ENCODE data around the gene ELOVL7.
"Not testable (repeated sequence)": the region's sequence is repeated elsewhere in the genome, so short reads cannot be mapped to it uniquely, and the experiment has no call there.

The ELOVL7 gene

GRCh38 chr5:60830581-60831127, 13.4 kb downstream of the ELOVL7 start:
- DNase-seq (ENCODE audit: low read depth in 2 of 2), result no peak

DNA sequence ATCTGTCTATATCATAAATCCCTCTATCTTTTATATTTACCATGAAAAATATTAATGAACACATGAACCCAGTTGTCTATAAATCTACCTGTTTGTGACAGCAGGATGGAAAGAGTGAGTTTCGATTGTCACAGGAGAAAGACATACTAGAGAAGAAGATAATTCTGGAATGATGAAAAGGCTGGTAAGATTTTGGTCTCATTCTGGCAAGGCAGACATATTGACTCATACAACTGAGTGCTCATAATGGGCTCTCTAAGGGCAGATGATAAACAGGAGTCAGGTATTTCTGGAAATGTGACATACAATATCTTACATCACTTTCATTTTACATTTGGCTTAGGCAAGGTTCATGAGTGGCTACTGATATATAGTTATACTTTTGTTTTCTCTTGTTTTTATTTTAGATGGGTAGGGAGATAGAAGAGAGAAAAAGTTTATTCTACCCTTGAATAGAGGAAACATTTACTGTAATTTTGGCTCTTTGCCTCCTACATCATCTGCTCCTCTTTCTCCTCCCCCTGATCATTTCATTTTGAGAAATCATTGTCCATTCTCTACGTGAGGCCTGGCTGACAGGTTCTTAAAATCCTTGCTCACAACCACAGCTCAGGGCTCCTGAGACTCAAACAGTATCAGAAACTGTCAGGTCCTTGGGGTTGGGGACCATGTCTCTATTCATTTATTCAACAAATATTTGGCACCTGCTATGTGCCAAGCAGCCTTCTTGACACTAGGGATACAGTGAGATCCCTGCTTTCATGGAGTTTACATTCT, 14.4 kb downstream of the ELOVL7 start:
- no peak for DNase-seq (ENCODE audit: low read depth in 2 of 2)

DNA sequence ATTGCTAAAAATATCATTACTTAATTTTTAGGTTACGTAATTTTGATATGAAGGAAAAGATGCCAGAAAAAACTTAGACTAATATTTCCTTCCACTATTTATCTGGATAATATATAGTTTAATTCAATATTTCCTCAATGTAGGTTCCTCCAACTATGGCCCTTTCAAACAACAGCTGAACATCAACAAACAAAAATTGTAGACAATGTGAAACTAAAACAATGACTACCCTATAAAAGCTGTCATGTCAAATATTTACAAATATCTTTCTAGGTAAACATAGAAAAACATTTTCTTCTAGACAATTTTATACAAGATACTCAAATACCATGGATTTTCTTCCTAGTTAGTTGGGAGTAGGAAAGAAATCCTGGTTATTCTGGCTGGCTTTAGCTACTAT, 16.9 kb downstream of the ELOVL7 start:
- DNase-seq (ENCODE audit: low read depth in 2 of 2), result no peak

DNA sequence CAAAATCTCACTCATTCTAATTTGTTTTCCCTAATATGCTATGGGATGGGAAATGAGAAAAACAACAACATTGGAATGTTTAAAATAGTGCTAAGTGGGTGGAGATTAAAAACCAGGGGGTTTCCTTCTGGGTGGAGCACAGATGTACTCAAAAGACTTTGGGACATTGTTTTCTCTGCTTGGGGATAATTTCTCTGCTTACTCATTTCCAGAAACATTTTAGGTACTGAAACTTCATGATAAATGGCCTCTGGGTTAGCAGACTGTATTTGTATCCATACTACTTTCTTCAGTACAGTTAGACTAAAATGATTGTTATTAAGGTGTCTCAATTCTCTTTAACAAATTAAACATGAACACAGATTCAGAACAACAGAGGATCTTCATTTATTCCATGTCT, 17.4 kb downstream of the ELOVL7 start:
- DNase-seq (ENCODE audit: low read depth in 2 of 2), result no peak

GRCh38 chr5:60823574-60823973, 20.5 kb downstream of the ELOVL7 start:
- DNase-seq (ENCODE audit: low read depth in 2 of 2), result no peak

DNA sequence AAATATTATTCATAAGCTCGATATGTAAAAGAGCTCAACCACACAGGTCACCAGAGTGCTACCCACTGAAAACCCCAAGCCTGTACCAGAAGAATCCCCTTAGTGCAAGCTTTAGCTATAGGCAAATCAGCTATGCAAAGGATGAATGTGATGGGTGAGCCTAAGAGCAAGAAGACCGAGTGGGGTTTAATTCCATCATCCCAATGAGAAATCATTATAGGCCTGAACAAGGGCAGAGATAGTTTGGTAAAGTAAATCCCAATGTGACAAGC, 21.8 kb downstream of the ELOVL7 start:
- DNase-seq (ENCODE audit: low read depth in 2 of 2), result no peak

GRCh38 chr5:60821488-60822284, 22.4 kb downstream of the ELOVL7 start:
- DNase-seq (ENCODE audit: low read depth in 2 of 2), result no peak

- DNase-seq (ENCODE audit: low read depth in 2 of 2), result no peak
These were observed 23.2 kb downstream of the ELOVL7 start for GRCh38 chr5:60820593-60821487.

DNA sequence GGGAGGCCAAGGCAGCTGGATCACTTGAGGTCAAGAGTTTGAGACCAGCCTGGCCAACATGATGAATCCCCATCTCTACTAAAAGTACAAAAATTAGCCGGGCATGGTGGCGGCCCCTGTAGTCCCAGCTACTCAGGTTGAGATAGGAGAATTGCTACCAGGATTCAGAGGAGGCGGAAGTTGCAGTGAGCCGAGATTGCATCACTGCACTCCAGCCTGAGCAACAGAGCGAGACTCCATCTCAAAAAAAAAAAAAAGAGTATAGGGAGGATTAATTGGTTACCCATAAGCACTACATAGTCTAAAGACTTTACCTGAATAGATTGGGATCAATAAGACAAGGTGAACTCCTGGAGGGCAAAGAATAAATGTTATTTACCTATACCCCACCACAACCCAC, 27.9 kb downstream of the ELOVL7 start:
- not testable (repeated sequence) for DNase-seq (ENCODE audit: low read depth in 2 of 2)

DNA sequence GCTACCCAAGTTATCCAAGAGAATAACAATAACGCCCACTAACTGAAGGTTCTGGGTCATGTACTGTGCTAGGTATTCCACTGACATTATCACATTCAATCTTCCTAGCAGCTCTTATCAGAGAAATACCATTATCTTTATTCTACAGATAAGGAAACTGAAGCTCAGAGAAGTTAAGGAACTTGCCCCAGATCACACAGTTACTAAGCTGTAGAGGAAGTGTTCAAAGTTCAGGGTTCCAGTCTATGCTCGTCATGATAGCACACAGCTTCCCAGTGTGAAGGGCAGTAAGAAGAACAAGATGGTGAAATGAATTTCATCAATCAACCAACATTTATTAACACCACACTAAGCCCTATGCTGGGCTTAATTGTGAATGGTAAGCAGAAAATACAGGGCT, 29.6 kb downstream of the ELOVL7 start:
- DNase-seq (ENCODE audit: low read depth in 2 of 2), result no peak

- DNase-seq (ENCODE audit: low read depth in 2 of 2), result no peak
These were observed 31.6 kb downstream of the ELOVL7 start for GRCh38 chr5:60812426-60812825.

- no peak for DNase-seq (ENCODE audit: low read depth in 2 of 2)
These were observed 33.0 kb downstream of the ELOVL7 start for GRCh38 chr5:60811105-60811504.

DNA sequence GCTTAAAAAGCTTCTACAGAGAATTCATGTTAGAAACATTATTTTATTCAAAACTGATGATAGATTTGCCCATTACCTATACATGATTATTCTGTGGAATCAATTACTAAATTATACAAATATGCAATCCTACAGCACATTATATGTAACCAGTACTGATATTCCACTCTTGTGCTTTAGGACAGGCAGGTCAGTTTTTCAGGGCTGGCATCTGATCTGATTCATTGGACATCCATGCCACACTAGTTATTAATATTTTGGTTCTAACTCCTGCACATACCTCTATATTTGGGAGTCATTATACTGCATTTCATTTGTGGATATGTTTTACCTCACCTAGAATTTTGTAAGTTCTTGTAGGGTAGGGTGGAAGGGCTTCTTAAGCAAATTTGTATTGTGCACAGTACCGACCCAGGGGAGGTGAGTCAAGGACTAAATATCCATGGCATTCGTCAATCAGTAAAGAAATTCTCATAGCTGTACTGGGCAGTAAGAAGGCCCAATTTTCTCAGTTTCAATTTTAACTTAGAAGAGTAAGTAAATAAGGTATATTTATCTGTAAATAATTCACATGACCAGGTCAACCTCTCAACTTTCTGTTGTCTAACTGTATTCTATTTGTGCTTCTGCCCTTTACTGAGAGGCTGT, 33.5 kb downstream of the ELOVL7 start:
- no peak for DNase-seq (ENCODE audit: low read depth in 2 of 2)

GRCh38 chr5:60809891-60810425, 34.1 kb downstream of the ELOVL7 start:
- DNase-seq (ENCODE audit: low read depth in 2 of 2), result no peak

DNA sequence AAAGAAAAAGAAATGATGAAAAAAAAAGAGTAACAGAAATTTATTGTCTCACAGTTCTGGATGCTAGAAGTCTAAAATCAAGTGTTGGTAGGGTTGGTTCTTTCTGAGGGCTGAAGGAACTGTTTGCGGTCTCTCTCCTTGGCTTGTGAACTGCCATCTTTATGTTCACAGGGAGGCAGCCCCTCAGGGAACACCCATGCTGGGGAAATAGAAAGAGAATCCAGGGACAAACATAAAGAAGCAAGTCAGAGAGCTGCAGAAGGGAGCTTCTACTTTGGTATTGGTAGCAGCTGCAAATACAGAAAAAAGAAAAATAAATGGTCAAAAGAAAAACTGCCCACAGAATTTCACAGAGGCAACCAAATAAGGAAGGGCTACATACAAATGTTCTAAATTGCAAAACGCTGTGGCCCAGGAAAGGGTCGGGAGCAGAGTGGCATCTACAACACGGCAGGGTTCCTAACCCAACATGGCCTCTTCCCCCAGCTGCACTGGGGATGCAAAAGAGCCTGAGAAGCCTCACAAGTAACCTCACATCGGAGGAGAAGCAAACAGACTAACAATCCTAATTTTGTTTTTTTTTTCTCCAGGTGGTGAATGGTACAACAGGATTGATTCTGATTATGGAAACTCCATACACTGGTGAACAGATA, 37.4 kb downstream of the ELOVL7 start:
- DNase-seq (ENCODE audit: low read depth in 2 of 2), result no peak

GRCh38 chr5:60805463-60805862, 38.6 kb downstream of the ELOVL7 start:
- no peak for DNase-seq (ENCODE audit: low read depth in 2 of 2)

DNA sequence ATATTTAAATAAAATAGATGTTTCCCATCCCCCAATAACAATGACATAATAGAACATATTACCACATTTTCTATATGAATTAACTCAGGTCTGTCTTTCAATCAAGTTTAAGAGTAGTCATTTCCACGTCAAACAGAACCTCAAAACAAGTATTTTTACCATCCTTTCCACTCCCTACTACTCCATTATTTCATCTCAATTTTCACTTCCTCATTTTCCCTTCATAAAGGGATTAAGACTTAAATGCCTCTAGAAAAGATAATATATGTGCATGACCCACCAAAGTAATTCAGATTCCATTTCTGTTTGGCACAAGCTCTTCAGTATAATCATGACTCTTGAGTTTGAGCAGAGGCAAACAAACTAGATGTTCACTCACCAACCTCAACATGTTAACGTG, 40.4 kb downstream of the ELOVL7 start:
- no peak for DNase-seq (ENCODE audit: low read depth in 2 of 2)

GRCh38 chr5:60802986-60803385, 41.1 kb downstream of the ELOVL7 start:
- DNase-seq (ENCODE audit: low read depth in 2 of 2), result no peak

- no peak for DNase-seq (ENCODE audit: low read depth in 2 of 2)
These were observed 41.8 kb downstream of the ELOVL7 start for GRCh38 chr5:60802226-60802625.

DNA sequence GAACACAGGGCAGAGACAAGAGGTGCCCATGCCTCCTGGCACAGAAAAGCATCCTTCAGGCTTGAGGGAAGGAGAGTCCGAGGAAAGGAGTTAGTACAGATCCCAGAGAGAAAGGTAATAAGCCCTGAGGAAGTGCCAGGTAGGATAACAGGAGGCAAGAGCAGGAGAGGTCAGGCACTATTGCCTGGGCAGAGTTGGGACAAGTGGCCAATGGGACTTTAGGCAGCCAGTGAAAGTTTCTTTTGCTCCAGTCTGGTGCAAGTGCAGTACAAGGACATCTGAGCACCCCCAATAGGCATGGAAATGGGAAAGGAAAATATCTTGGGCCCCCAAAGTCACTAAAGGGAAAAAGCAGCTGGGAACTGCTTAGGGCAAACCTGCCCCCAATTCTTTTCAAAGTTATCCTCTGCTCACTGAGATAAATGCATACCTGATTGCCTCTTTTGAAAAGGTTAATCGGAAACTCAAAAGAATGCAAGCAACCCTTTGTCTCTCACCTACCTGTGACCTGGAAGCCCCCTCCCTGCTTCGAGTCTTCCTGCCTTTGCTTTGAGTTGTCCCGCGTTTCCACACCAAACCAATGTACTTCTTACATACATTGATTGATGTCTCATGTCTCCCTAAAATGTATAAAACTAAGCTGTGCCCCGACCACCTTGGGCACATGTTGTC, 46.5 kb downstream of the ELOVL7 start:
- no peak for DNase-seq (ENCODE audit: low read depth in 2 of 2)

All from stimulated activated CD8-positive, alpha-beta memory T cell treated with anti-CD3 and anti-CD28 coated beads, Interleukin-7, amount 100 ng/mL, for 4 hours (primary cell).